SJCRH30 (cell line): ENCODE data around the gene SUGCT. TPM values are rescaled to one million over a fixed set of nuclear protein-coding genes. Genes with fewer than 3 reads are reported as not detected.

Experiments
- DNase-seq, 2 experiments: peaks; one replicate each; pipeline ENCODE4 v3.0.0-alpha.2; 2015 to 2020
- H3K27ac ChIP-seq: fragments of 250-450 bp; sonication (Bioruptor Pico); 2 replicates; pipeline ENCODE4 v1.5.1; 2020; ENCODE audit warnings: mild to moderate bottlenecking, moderate library complexity
- H3K27me3 ChIP-seq: fragments of 250-450 bp; sonication (Bioruptor Pico); 2 replicates; pipeline ENCODE4 v1.5.1; 2020; ENCODE audit warnings: mild to moderate bottlenecking, moderate library complexity
- H3K36me3 ChIP-seq: fragments of 250-450 bp; sonication (Bioruptor Pico); 2 replicates; pipeline ENCODE4 v1.5.1; 2020; ENCODE audit warnings: mild to moderate bottlenecking, moderate library complexity
- H3K4me1 ChIP-seq: fragments of 250-450 bp; sonication (Bioruptor Pico); 2 replicates; pipeline ENCODE4 v1.5.1; 2020; ENCODE audit warnings: mild to moderate bottlenecking, moderate library complexity
- H3K4me3 ChIP-seq: fragments of 250-450 bp; sonication (Bioruptor Pico); 2 replicates; pipeline ENCODE4 v1.5.1; 2020; ENCODE audit warnings: mild to moderate bottlenecking, moderate library complexity
- H3K9me3 ChIP-seq: fragments of 250-450 bp; sonication (Bioruptor Pico); replicated peaks from 2 replicates; pipeline ENCODE4 v1.5.1; 2020; ENCODE audit warnings: mild to moderate bottlenecking, moderate library complexity
- total RNA-seq: library from RNA; depleted of rRNA; stranded (reverse); fragments of >200 nt; shearing (Covaris generic); gene quantifications from 2 replicates; pipeline ENCODE4 v1.2.3, GENCODE V29; 2014

Gene SUGCT
- total RNA-seq, 1 experiment from 2014 or later: 4.8 TPM

DNA sequence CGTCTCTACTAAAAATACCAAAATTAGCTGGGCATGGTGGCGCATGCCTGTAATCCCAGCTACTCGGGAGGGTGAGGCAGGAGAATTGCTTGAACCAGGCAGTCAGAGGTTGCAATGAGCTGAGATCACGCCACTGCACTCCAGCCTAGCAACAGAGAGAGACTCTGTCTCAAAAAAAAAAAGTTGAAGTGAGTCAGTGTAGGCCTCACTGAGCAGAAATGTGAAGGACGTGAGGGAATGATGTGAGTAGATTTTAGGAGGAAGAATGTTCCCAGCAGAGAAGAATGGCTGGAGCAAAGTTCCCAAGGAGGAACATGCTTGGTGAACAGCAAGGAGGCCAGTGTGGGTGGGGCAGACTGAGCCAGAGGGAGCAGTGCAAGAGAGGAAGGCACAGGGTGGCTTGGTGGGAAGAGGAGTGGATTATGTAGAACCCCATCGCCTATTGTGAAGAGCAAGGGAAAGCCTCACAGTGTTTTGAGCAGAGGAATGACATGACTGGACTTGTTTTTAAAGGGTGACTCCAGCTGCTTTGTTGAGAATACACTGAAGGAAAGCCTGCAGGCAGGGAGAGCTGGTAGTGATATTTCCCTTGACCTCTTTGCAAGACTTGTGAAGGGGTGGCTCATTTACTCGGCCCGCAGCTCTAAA lies 708.7 kb downstream of the SUGCT start:
- Histone ChIP-seq H3K4me1 (no peaks in the 10 kb centered on the region), H3K4me3 (no peak overlapping the region), H3K36me3 (no peaks in the 10 kb centered on the region), H3K27me3 (no peaks in the 10 kb centered on the region), H3K27ac (no peak overlapping the region), H3K9me3 (no peaks in the 10 kb centered on the region)
- DNase-seq: no peak

DNA sequence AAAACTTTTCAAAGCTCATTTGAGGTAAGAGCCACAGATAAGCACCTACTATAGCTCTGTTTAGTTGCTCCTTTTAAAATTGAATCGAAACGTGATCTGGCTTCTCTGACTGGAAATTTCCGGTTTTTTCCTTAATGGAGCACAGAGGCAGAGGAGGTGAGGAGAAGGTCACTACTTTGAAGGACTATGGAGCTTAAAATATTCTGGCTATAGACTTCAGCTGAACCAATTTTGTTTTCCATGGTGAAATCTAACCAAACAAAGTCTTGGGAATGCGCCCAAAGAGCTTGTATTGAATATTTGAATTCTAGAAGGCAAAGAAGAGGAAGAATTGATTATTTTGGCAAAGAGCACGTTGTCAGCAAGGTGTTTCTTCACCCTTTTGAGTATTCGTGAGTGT lies 711.1 kb downstream of the SUGCT start:
- no peaks in the 10 kb centered on the region for H3K36me3 ChIP-seq
- DNase-seq: no peak
- H3K4me3 ChIP-seq: no peak overlapping the region
- H3K27me3 ChIP-seq: no peaks in the 10 kb centered on the region
- H3K9me3 ChIP-seq: no peaks in the 10 kb centered on the region
- no peak overlapping the region for H3K27ac ChIP-seq
- no peaks in the 10 kb centered on the region for H3K4me1 ChIP-seq

DNA sequence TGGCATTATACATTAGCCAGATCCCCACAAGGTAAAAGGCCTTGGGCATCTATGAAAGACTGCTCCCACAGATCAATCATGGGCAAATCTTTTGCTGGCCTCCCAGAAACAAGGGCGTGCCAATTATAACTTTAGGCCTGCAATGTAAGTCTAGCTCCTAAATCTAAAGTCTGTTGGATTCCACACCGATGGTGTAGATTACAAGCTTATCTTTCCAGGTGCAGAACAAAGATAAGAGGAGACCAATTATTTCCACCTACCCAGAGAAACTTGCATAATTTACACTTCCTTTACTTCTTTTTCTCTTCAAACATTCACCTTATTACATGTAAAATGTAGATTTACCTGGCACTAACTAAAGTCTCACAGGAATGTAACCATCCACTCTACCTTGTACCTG lies 713.1 kb downstream of the SUGCT start:
- no peaks in the 10 kb centered on the region for H3K4me1 ChIP-seq
- H3K27ac ChIP-seq: no peak overlapping the region
- DNase-seq: no peak
- H3K36me3 ChIP-seq: no peaks in the 10 kb centered on the region
- H3K4me3 ChIP-seq: no peak overlapping the region
- H3K9me3 ChIP-seq: no peaks in the 10 kb centered on the region
- H3K27me3 ChIP-seq: no peaks in the 10 kb centered on the region

DNA sequence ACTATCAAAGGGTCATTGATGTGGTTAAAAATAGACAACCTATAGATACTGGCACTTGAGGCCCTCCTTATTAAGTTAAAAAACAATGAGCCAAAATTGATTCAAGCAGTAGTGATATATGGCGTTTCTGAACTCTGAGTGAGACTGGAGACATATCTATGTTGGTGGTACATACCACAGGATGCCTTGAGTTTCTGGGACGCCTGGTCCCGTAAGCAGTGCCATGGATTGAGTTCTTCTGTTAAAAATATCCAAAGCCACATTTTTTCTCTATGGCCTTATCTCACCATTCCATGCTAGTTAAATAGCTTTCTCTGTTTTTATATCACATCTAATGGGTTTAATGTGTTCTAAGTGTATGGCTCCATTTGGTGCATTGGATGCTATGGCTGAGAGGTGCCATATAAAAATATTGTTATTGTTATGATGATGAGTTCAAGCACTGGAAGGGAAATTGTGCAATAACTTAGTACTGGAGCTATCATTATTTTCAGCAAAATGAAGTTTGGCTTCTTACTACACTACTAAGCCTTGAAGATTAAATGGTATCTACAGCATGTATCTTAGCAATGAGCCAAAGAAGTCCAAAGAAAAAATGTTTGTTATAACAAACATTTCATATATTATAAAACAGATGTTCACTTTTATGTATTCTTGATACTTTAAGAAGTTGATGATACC lies 713.9 kb downstream of the SUGCT start:
- H3K27me3 ChIP-seq: no peaks in the 10 kb centered on the region
- H3K4me3 ChIP-seq: no peak overlapping the region
- H3K36me3 ChIP-seq: no peaks in the 10 kb centered on the region
- no peak overlapping the region for H3K27ac ChIP-seq
- H3K4me1 ChIP-seq: no peaks in the 10 kb centered on the region
- H3K9me3 ChIP-seq: no peaks in the 10 kb centered on the region
- DNase-seq: no peak

DNA sequence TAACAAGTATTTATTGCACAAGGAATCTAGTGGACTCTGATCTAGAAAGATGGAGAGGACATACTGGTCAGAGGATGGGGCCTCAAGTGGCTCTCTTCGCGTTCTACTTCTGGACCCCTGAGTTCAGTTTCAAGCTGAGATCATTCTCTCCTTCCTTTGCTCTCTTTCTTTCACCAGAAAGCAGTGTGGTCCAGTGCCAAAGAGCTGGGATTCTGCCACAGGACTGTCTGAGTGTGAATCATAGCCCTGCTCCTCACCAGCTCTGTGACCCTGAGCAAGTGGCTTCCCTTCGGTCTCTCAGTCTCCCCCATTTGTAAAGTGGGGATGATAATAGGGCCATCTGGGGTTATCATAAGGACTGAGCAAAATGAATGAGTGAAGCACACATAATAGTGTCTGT lies 715.2 kb downstream of the SUGCT start:
- H3K4me3 ChIP-seq: no peak overlapping the region
- no peaks in the 10 kb centered on the region for H3K9me3 ChIP-seq
- no peak for DNase-seq
- H3K4me1 ChIP-seq: no peaks in the 10 kb centered on the region
- no peak overlapping the region for H3K27ac ChIP-seq
- H3K27me3 ChIP-seq: no peaks in the 10 kb centered on the region
- H3K36me3 ChIP-seq: no peaks in the 10 kb centered on the region

DNA sequence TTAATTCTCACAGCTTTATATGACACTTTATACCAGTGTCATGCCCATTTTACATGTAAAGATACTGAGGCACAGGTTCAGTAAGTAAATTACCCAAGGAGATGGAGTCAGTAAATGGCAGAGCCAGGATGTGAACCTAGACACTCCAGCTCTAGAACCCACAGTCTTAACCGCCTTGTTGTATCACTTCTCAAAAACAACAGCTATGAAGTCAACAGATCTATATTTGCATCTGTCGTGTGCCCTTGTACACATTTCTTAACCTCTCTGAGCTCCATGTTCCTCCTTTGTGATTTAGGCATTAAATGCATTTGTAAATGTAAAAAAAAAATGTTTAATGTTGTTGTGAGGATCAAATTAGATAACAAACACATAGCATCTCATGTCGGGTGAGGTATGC lies 716.2 kb downstream of the SUGCT start:
- H3K9me3 ChIP-seq: no peaks in the 10 kb centered on the region
- H3K4me1 ChIP-seq: no peaks in the 10 kb centered on the region
- H3K27ac ChIP-seq: no peak overlapping the region
- no peak for DNase-seq
- no peak overlapping the region for H3K4me3 ChIP-seq
- H3K27me3 ChIP-seq: no peaks in the 10 kb centered on the region
- no peaks in the 10 kb centered on the region for H3K36me3 ChIP-seq

GRCh38 chr7:40859076-40859475 lies 724.3 kb downstream of the SUGCT start:
- Histone ChIP-seq H3K9me3 (no peaks in the 10 kb centered on the region), H3K4me1 (no peaks in the 10 kb centered on the region), H3K27ac (no peak overlapping the region), H3K27me3 (no peaks in the 10 kb centered on the region; the same call in 1 of the 2 replicates), H3K4me3 (no peak overlapping the region), H3K36me3 (no peaks in the 10 kb centered on the region)
- DNase-seq: no peak

- no peaks in the 10 kb centered on the region for H3K9me3 ChIP-seq
- no peaks in the 10 kb centered on the region for H3K4me1 ChIP-seq
- no peaks in the 10 kb centered on the region for H3K36me3 ChIP-seq
- H3K27me3 ChIP-seq: no peaks in the 10 kb centered on the region; the same call in 1 of the 2 replicates
- DNase-seq: no peak
- no peak overlapping the region for H3K4me3 ChIP-seq
- H3K27ac ChIP-seq: no peak overlapping the region
These were observed 725.2 kb downstream of the SUGCT start for GRCh38 chr7:40859965-40860543.

GRCh38 chr7:40865441-40866233 lies 730.8 kb downstream of the SUGCT start:
- Histone ChIP-seq H3K4me1 (no peaks in the 10 kb centered on the region), H3K27me3 (no peaks in the 10 kb centered on the region; the same call in 1 of the 2 replicates), H3K9me3 (no peaks in the 10 kb centered on the region), H3K4me3 (no peak overlapping the region), H3K27ac (no peak overlapping the region), H3K36me3 (no peaks in the 10 kb centered on the region)
- DNase-seq: no peak

- H3K4me3 ChIP-seq: no peak overlapping the region
- H3K4me1 ChIP-seq: no peaks in the 10 kb centered on the region
- no peaks in the 10 kb centered on the region for H3K9me3 ChIP-seq
- H3K36me3 ChIP-seq: no peaks in the 10 kb centered on the region
- no peak overlapping the region for H3K27ac ChIP-seq
- no peaks in the 10 kb centered on the region; the same call in 1 of the 2 replicates for H3K27me3 ChIP-seq
- no peak for DNase-seq
These were observed 731.8 kb downstream of the SUGCT start for GRCh38 chr7:40866601-40867000.

- Histone ChIP-seq H3K4me3 (no peak overlapping the region), H3K9me3 (no peaks in the 10 kb centered on the region), H3K36me3 (no peaks in the 10 kb centered on the region), H3K27ac (no peak overlapping the region), H3K4me1 (no peaks in the 10 kb centered on the region), H3K27me3 (no peaks in the 10 kb centered on the region)
- no peak for DNase-seq
These were observed 735.3 kb downstream of the SUGCT start for GRCh38 chr7:40870108-40870507.

- no peaks in the 10 kb centered on the region for H3K9me3 ChIP-seq
- no peaks in the 10 kb centered on the region for H3K4me1 ChIP-seq
- no peaks in the 10 kb centered on the region for H3K36me3 ChIP-seq
- no peaks in the 10 kb centered on the region for H3K27me3 ChIP-seq
- no peak for DNase-seq
- no peak overlapping the region for H3K4me3 ChIP-seq
- no peak overlapping the region for H3K27ac ChIP-seq
These were observed 738.4 kb downstream of the SUGCT start for GRCh38 chr7:40873248-40873647.

DNA sequence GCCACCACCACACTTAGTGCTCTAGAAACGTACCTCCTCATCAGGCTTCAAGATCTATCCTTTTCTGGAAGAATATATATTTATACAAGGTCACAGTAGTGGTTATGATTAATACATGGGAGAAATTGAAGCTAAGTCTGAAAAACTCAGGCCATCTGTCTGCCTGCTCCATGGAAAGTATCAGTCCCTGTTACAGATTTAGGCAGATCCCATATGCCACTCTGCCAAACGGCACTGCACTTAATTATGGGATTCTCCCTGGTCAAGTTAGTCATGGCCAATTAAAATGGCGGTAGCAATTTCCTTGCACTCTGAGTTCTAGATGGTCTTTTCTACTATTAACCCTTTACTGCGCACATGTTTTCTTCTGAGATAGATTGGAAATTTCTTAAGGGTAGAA lies 740.0 kb downstream of the SUGCT start:
- Histone ChIP-seq H3K27ac (no peak overlapping the region), H3K4me1 (no peaks in the 10 kb centered on the region), H3K36me3 (no peaks in the 10 kb centered on the region), H3K4me3 (no peak overlapping the region), H3K9me3 (no peaks in the 10 kb centered on the region), H3K27me3 (no peaks in the 10 kb centered on the region)
- DNase-seq: no peak

- Histone ChIP-seq H3K4me1 (no peaks in the 10 kb centered on the region), H3K36me3 (no peaks in the 10 kb centered on the region), H3K4me3 (no peak overlapping the region), H3K9me3 (no peaks in the 10 kb centered on the region), H3K27ac (no peak overlapping the region), H3K27me3 (no peaks in the 10 kb centered on the region)
- DNase-seq: no peak
These were observed 741.8 kb downstream of the SUGCT start for GRCh38 chr7:40876601-40877000.

GRCh38 chr7:40879941-40880543 lies 745.2 kb downstream of the SUGCT start:
- no peaks in the 10 kb centered on the region for H3K9me3 ChIP-seq
- no peaks in the 10 kb centered on the region for H3K36me3 ChIP-seq
- no peak overlapping the region for H3K4me3 ChIP-seq
- DNase-seq: no peak
- H3K27me3 ChIP-seq: no peaks in the 10 kb centered on the region
- no peak overlapping the region for H3K27ac ChIP-seq
- no peaks in the 10 kb centered on the region for H3K4me1 ChIP-seq
